PC-3 (cell line): Measurements from ENCODE around the gene RALGPS1. TPM values are rescaled to one million over a fixed set of nuclear protein-coding genes. Genes with fewer than 3 reads are reported as not detected.
A peak's percentile ranks its signal among the peaks of the same experiment; 100 is the strongest.

ENCODE experiments used
- ATAC-seq: fragments of 200-7000 bp; cut with Tn5 transposase; 2 replicates; pipeline ENCODE4 v1.9.1; 2020; ENCODE audit warnings: mild to moderate bottlenecking, moderate library complexity
- BruUV-seq: library from RNA; stranded (reverse); fragments of 400-500 nt; replicated peaks from 2 replicates; lab custom pipeline; 2021; lab: Mats Ljungman, UMichigan
- CTCF ChIA-PET: fragments of 300-600 bp; sonication (Branson Sonifier 250); formaldehyde crosslinking; loops from one replicate; lab custom pipeline; 2022; ENCODE audit warnings: antibody characterized with exemption; lab: Charles Lee
- POLR2A ChIA-PET: fragments of 300-600 bp; sonication (Branson Sonifier 250); formaldehyde crosslinking; loops from one replicate; lab custom pipeline; 2022; ENCODE audit warnings: antibody characterized with exemption; ENCODE audit not compliant: unreplicated experiment; lab: Charles Lee
- DNase-seq: peaks from one replicate; pipeline ENCODE4 v3.0.0-alpha.2; 2015
- H2AFZ ChIP-seq: fragments of 300-600 bp; sonication (generic); 2 replicates; pipeline ENCODE4 v1.6.0; 2016; ENCODE audit warnings: antibody characterized with exemption, low read length
- H3F3A ChIP-seq: fragments of 300-600 bp; sonication (generic); one replicate; pipeline ENCODE4 v1.6.0; 2017; ENCODE audit warnings: antibody characterized with exemption, low read length, control low read depth, mild to moderate bottlenecking; ENCODE audit not compliant: unreplicated experiment
- H3K27ac ChIP-seq: fragments of 300-600 bp; sonication (generic); 2 replicates; pipeline ENCODE4 v1.5.1; 2016; ENCODE audit warnings: mild to moderate bottlenecking, low read length
- H3K27me3 ChIP-seq: fragments of 300-600 bp; sonication (generic); 2 replicates; pipeline ENCODE4 v1.6.1; 2016; ENCODE audit warnings: low read length, mixed read lengths
- H3K36me3 ChIP-seq: fragments of 300-600 bp; sonication (generic); 2 replicates; pipeline ENCODE4 v1.6.1; 2016; ENCODE audit warnings: low read depth, mixed run types, low read length, mixed read lengths
- H3K4me1 ChIP-seq: fragments of 300-600 bp; sonication (generic); 2 replicates; pipeline ENCODE4 v1.5.1; 2016; ENCODE audit warnings: low read length; ENCODE audit not compliant: insufficient read depth
- H3K4me2 ChIP-seq: fragments of 300-600 bp; sonication (generic); 2 replicates; pipeline ENCODE4 v1.6.0; 2016; ENCODE audit warnings: low read length
- H3K4me3 ChIP-seq: fragments of 300-600 bp; sonication (generic); 2 replicates; pipeline ENCODE4 v1.5.1; 2016; ENCODE audit warnings: mild to moderate bottlenecking, low read length, mixed read lengths
- H3K79me2 ChIP-seq: fragments of 300-600 bp; sonication (generic); 2 replicates; pipeline ENCODE4 v1.6.1; 2017; ENCODE audit warnings: low read length, mixed read lengths
- H3K9ac ChIP-seq: fragments of 300-600 bp; sonication (generic); 2 replicates; pipeline ENCODE4 v1.6.0; 2016; ENCODE audit warnings: mild to moderate bottlenecking, low read length
- H3K9me2 ChIP-seq: fragments of 300-600 bp; sonication (generic); replicated peaks from 2 replicates; pipeline ENCODE4 v1.6.1; 2016; ENCODE audit warnings: mixed run types, low read length, mixed read lengths
- H3K9me3 ChIP-seq: fragments of 300-600 bp; sonication (generic); 2 replicates; pipeline ENCODE4 v1.6.1; 2016; ENCODE audit warnings: low read length, mixed read lengths
- H4K20me1 ChIP-seq: fragments of 300-600 bp; sonication (generic); 2 replicates; pipeline ENCODE4 v1.6.1; 2016; ENCODE audit warnings: low read length, mixed read lengths
- EZH2 ChIP-seq: fragments of 300-600 bp; sonication (generic); IDR thresholded peaks from one replicate; pipeline ENCODE4 v1.6.1; 2017; ENCODE audit warnings: antibody characterized with exemption, mild to moderate bottlenecking, low read length; ENCODE audit not compliant: unreplicated experiment
- EZH2phosphoT487 ChIP-seq: fragments of 300-600 bp; sonication (generic); IDR thresholded peaks from 2 replicates; pipeline ENCODE4 v1.6.1; 2018; ENCODE audit warnings: mild to moderate bottlenecking, antibody characterized with exemption, low read length, borderline replicate concordance
- intact Hi-C: fragments of 100-400 bp; cut with micrococcal nuclease; formaldehyde crosslinking; loops from 2 replicates; pipeline ENCODE4 v1.9.0; 2023
- total RNA-seq: library from RNA; depleted of rRNA; stranded (reverse); fragments of >200 nt; gene quantifications from 2 replicates; pipeline ENCODE4 v1.2.3, GENCODE V29; 2014
- TF ChIP-seq, protein P1 (sequence below): fragments of 300-600 bp; sonication (generic); conservative IDR thresholded peaks from 2 replicates; pipeline ENCODE4 v1.5.1; 2017; ENCODE audit warnings: antibody characterized with exemption, low read depth, mild to moderate bottlenecking, low read length

The RALGPS1 gene
- total RNA-seq, 1 experiment from 2014 or later: 10.2 TPM

DNA sequence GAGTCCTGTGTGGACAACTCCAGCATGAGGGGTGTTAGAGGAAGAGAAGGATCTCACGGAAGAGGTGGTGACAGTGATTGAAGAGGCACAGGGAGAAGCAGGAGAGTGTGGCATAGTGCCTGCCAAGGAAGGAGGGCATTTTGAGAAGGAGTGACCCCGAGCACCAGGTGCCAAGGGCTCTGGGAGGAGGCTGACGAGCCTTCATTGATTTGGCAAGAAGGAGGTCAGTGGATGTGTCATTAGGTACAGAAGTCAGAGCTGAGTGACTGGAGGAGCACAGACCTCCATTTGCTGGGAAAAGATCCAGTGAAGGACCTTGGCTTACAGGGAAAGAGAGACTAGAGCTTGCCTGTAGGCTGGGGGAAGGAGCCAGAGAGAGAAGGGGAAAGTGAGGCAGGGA, 278.2 kb downstream of the RALGPS1 start:
- H3F3A ChIP-seq: no peaks in the 10 kb centered on the region
- no peak for TF ChIP-seq EZH2
- TF ChIP-seq EZH2phosphoT487: no peak
- TF ChIP-seq, protein P1, sequence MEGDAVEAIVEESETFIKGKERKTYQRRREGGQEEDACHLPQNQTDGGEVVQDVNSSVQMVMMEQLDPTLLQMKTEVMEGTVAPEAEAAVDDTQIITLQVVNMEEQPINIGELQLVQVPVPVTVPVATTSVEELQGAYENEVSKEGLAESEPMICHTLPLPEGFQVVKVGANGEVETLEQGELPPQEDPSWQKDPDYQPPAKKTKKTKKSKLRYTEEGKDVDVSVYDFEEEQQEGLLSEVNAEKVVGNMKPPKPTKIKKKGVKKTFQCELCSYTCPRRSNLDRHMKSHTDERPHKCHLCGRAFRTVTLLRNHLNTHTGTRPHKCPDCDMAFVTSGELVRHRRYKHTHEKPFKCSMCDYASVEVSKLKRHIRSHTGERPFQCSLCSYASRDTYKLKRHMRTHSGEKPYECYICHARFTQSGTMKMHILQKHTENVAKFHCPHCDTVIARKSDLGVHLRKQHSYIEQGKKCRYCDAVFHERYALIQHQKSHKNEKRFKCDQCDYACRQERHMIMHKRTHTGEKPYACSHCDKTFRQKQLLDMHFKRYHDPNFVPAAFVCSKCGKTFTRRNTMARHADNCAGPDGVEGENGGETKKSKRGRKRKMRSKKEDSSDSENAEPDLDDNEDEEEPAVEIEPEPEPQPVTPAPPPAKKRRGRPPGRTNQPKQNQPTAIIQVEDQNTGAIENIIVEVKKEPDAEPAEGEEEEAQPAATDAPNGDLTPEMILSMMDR: no peak
- H3K9me3 ChIP-seq: no peaks in the 10 kb centered on the region
- no TSS peak for BruUV-seq
- peaks cover 19% of the 10 kb centered on the region for H3K4me1 ChIP-seq
- no peak overlapping the region for H3K4me3 ChIP-seq
- no peak overlapping the region for H3K9ac ChIP-seq
- no peaks in the 10 kb centered on the region for H3K79me2 ChIP-seq
- H3K4me2 ChIP-seq: no peak overlapping the region
- ATAC-seq (no peak), DNase-seq (no peak)
- ChIA-PET CTCF (no interaction called here), POLR2A (no interaction called here)
- no peak overlapping the region for H2AFZ ChIP-seq
- no peaks in the 10 kb centered on the region for H4K20me1 ChIP-seq
- intact Hi-C loops: no loop called here
- H3K27me3 ChIP-seq: no peaks in the 10 kb centered on the region
- H3K27ac ChIP-seq: no peak overlapping the region
- H3K36me3 ChIP-seq: no peaks in the 10 kb centered on the region
- H3K9me2 ChIP-seq: no peaks in the 10 kb centered on the region

DNA sequence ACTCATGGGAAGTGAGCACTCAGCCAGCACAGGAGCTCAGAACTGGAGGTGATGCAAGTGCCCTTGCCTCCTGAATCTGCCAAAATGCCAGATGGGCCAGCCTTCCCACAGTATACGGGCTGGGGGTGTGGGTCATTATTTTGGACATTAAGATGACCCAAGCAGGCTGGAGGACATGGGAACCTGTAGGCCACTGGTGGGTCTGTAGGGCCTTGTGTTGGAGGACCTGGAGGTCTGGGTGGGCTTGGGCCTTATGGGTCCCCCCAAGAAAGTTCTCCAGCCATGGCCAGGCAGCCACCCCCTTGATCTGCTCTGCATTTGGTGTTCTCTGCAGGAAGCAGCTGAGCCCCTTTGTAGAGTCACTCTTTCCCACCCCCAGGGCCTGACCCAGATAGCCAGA, 278.9 kb downstream of the RALGPS1 start:
- TF ChIP-seq EZH2 (no peak), EZH2phosphoT487 (no peak)
- TF ChIP-seq, protein P1: no peak
- CTCF ChIA-PET: no interaction called here
- H3K9me3 ChIP-seq: no peaks in the 10 kb centered on the region
- no peak overlapping the region for H3K9ac ChIP-seq
- DNase-seq (no peak), ATAC-seq (no peak)
- POLR2A ChIA-PET: no interaction called here
- no peaks in the 10 kb centered on the region for H3K9me2 ChIP-seq
- H3K79me2 ChIP-seq: no peaks in the 10 kb centered on the region
- intact Hi-C loops: no loop called here
- H3K4me2 ChIP-seq: no peak overlapping the region
- no TSS peak for BruUV-seq
- no peaks in the 10 kb centered on the region for H3F3A ChIP-seq
- H3K4me3 ChIP-seq: no peak overlapping the region
- no peaks in the 10 kb centered on the region for H3K36me3 ChIP-seq
- H3K27me3 ChIP-seq: no peaks in the 10 kb centered on the region
- no peaks in the 10 kb centered on the region for H4K20me1 ChIP-seq
- peaks cover 12% of the 10 kb centered on the region for H3K4me1 ChIP-seq
- no peak overlapping the region for H3K27ac ChIP-seq
- no peak overlapping the region for H2AFZ ChIP-seq

DNA sequence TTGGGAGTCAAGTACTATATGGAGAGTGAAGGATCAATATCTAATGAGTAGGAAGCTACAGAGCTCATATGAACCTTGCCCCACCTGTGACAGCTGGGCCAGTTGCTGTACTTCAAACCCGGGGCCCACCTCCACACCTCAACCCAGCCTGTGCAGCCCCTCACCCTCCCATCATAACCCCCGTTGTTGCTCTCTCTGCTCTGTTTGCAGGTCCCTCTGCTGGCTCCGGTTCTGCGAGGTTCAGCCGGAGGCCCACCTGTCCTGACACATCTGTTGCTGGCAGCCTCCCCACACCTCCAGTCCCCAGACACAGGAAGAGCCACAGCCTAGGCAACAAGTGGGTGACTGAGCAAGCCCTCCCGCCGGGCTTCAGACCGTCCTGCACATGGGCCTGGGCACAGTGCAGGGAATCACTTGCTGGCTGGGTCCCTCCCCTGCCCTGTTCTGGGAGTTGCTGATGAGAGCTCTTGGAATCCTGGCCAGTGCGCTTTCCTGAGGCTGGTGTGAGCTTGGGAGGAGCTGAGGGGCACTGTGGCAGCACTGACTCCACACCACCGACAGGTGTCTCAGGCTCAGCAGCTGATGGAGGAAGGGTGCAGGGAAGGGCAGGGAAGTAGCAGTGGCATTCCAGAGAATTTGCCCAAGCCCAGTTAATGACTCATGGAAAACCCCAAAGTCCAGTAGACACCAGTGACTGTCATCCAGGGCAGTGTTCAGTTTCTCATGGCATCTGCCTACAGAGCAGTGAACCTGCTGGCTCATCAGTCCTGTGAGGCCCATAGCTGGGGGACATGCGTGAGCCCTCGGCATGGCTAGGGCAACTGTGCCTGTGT, 280.5 kb downstream of the RALGPS1 start:
- no TSS peak for BruUV-seq
- CTCF ChIA-PET: no interaction called here

More for the DNA sequence above, 280.5 kb downstream of the RALGPS1 start:
- no peak overlapping the region for H2AFZ ChIP-seq
- H3K9ac ChIP-seq: no peak overlapping the region
- intact Hi-C loops: no loop called here
- H3K4me2 ChIP-seq: no peak overlapping the region
- H3K4me3 ChIP-seq: no peak overlapping the region
- peak; percentile 80 for DNase-seq
- no peaks in the 10 kb centered on the region for H3F3A ChIP-seq
- ATAC-seq: peak; percentile 71
- no peaks in the 10 kb centered on the region for H3K9me2 ChIP-seq
- no peaks in the 10 kb centered on the region for H4K20me1 ChIP-seq
- POLR2A ChIA-PET: no interaction called here
- no peaks in the 10 kb centered on the region for H3K9me3 ChIP-seq
- H3K36me3 ChIP-seq: no peaks in the 10 kb centered on the region
- no peak overlapping the region for H3K27ac ChIP-seq
- H3K27me3 ChIP-seq: no peaks in the 10 kb centered on the region
- peaks cover 16% of the 10 kb centered on the region for H3K4me1 ChIP-seq
- H3K79me2 ChIP-seq: no peaks in the 10 kb centered on the region
- TF ChIP-seq, protein P1: peak; percentile 57
- no peak for TF ChIP-seq EZH2
